Colon (tissue), 2 donors: ENCODE results near the gene PTPRM.

Source experiments
- FAIRE-seq: peaks from 2 replicates; lab custom pipeline; 2012; peaks lifted over from hg19 to GRCh38; lab: Jason Lieb, UNC
- donor health status: control.
- donor health status: control.

Gene PTPRM

GRCh38 chr18:8286303-8286702, 719.2 kb downstream of the PTPRM start:
- FAIRE-seq = no peak

- FAIRE-seq = no peak
Observed at GRCh38 chr18:8287196-8287885, 720.2 kb downstream of the PTPRM start.

- no peak for FAIRE-seq
Observed at GRCh38 chr18:8288472-8289195, 721.5 kb downstream of the PTPRM start.

- no peak for FAIRE-seq
Observed at GRCh38 chr18:8290435-8290834, 723.3 kb downstream of the PTPRM start.

- FAIRE-seq = no peak
Observed at GRCh38 chr18:8290913-8291312, 723.8 kb downstream of the PTPRM start.

- FAIRE-seq = no peak
Observed at GRCh38 chr18:8293184-8293583, 726.1 kb downstream of the PTPRM start.

GRCh38 chr18:8296886-8297616, 729.9 kb downstream of the PTPRM start:
- no peak for FAIRE-seq

- no peak for FAIRE-seq
Observed at GRCh38 chr18:8298186-8298585, 731.1 kb downstream of the PTPRM start.

GRCh38 chr18:8299054-8299980, 732.2 kb downstream of the PTPRM start:
- FAIRE-seq = no peak

- no peak for FAIRE-seq
Observed at GRCh38 chr18:8300751-8301410, 733.8 kb downstream of the PTPRM start.

GRCh38 chr18:8301427-8302172, 734.5 kb downstream of the PTPRM start:
- no peak for FAIRE-seq

- no peak for FAIRE-seq
Observed at GRCh38 chr18:8303151-8303755, 736.1 kb downstream of the PTPRM start.

GRCh38 chr18:8307960-8308359, 740.8 kb downstream of the PTPRM start:
- FAIRE-seq = no peak

- FAIRE-seq = no peak
Observed at GRCh38 chr18:8313043-8313442, 745.9 kb downstream of the PTPRM start.

- FAIRE-seq = no peak
Observed at GRCh38 chr18:8314124-8314523, 747.0 kb downstream of the PTPRM start.

- no peak for FAIRE-seq
Observed at GRCh38 chr18:8319798-8320489, 752.8 kb downstream of the PTPRM start.

GRCh38 chr18:8322486-8322885, 755.4 kb downstream of the PTPRM start:
- no peak for FAIRE-seq

GRCh38 chr18:8324343-8325065, 757.4 kb downstream of the PTPRM start:
- no peak for FAIRE-seq
